Esophagus squamous epithelium (tissue), 5 donors: ENCODE measurements around the gene TPGS1. TPM values are rescaled to one million over a fixed set of nuclear protein-coding genes. Genes with fewer than 3 reads are reported as not detected.

Experiments used
- DNase-seq: peaks from one replicate; lab custom pipeline; 2025; lab: John Stamatoyannopoulos, UW
- H3K27ac ChIP-seq, 4 donors: fragments of 200-600 bp; sonication (generic); one replicate each; pipeline ENCODE4 v1.5.1; 2016 to 2019; ENCODE audit warnings: mild to moderate bottlenecking in 1 of 4
- H3K27me3 ChIP-seq, 4 donors: fragments of 200-600 bp; sonication (generic); 1 replicate in 3 of 4; 2 replicates in 1 of 4; pipeline versions ENCODE4 v1.5.1 to v1.6.0; 2017 to 2021; ENCODE audit warnings: antibody characterized with exemption in 1 of 4
- H3K36me3 ChIP-seq, 3 donors: fragments of 200-600 bp; sonication (generic); one replicate each; pipeline ENCODE4 v1.5.1; 2016 to 2019
- H3K4me1 ChIP-seq, 3 donors: fragments of 200-600 bp; sonication (generic); one replicate each; pipeline ENCODE4 v1.5.1; 2017 to 2019
- H3K4me3 ChIP-seq, 4 donors: fragments of 200-600 bp; sonication (generic); 1 replicate in 3 of 4; 2 replicates in 1 of 4; pipeline ENCODE4 v1.5.1; 2016 to 2019; ENCODE audit warnings: mild to moderate bottlenecking in 2 of 4, moderate library complexity in 1 of 4
- H3K9me3 ChIP-seq, 3 donors: fragments of 200-600 bp; sonication (generic); one replicate each; pipeline ENCODE4 v1.5.1; 2016 to 2019
- POLR2A ChIP-seq, 4 donors: fragments of 450-650 bp; IDR thresholded peaks; one replicate each; pipeline ENCODE4 v1.6.1; 2017; ENCODE audit warnings: antibody characterized with exemption in 4 of 4, mild to moderate bottlenecking in 4 of 4, moderate library complexity in 3 of 4
- WGBS, 2 donors: methylation state at CpG; one replicate each; pipeline ENCODE4 v1.1.5; 2018; 5-methylcytosine and 5-hydroxymethylcytosine counted together
- intact Hi-C: fragments of 100-400 bp; cut with DNase I; formaldehyde crosslinking; loops from one replicate; pipeline ENCODE4 v1.15.0; 2022
- total RNA-seq, 4 donors: library from RNA; depleted of rRNA; stranded (reverse); fragments of >200 nt; gene quantifications; one replicate each; pipeline ENCODE4 v1.1.0, GENCODE V29; 2016
- TF ChIP-seq, protein P1 (sequence below), 6 experiments: fragments of 450-650 bp in 4 of 6; fragments of 200-600 bp in 2 of 6; sonication (generic) in 2 of 6; IDR thresholded peaks; one replicate each; pipeline ENCODE4 v1.5.1; 2016 to 2019; ENCODE audit warnings: antibody characterized with exemption in 6 of 6, mild to moderate bottlenecking in 4 of 6, moderate library complexity in 4 of 6
- donor health status: DM: yes; HTN: yes; CAD: no.

Gene TPGS1
- total RNA-seq, 4 donors from 2014 or later, result 29.3 to 46.7 (median 35.6) TPM

DNA sequence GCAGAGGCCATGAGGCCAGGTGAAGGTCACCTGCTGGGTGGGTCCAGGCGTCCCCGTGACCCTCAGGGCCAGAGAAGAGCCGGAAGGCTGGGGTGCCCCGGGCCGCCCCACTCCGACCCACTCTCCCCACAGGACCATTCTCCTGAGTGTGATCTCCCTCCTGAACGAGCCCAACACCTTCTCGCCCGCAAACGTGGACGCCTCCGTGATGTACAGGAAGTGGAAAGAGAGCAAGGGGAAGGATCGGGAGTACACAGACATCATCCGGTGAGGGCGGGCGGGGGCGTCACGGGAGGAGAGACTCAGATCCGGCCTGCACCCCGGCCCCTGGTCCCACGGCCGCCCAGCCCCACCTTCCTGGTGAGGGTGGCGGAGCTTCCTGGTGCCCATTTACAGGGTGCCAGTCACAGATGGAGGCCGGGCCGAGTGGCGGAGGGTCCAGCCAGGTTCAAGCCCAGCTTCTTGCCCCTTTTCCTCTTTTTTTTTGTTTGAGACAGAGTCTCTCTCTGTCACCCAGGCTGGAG is 29.6 kb downstream of the TPGS1 start:
- H3K4me1 ChIP-seq, result peaks cover 22 to 36% (median 23%) of the 10 kb centered on the region in 3 donors
- WGBS, 2 donors, result 86 to 93% methylated on average over 4 of the region's 26 CpGs
- intact Hi-C loops, result no loop called here
- H3K4me3 ChIP-seq, result no peak overlapping the region
- H3K27ac ChIP-seq, result no peak overlapping the region
- H3K27me3 ChIP-seq, result no peaks in the 10 kb centered on the region
- peaks cover 20 to 61% (median 42%) of the 10 kb centered on the region in 3 donors for H3K36me3 ChIP-seq
- H3K9me3 ChIP-seq, result no peaks in the 10 kb centered on the region
- no peak for DNase-seq
- TF ChIP-seq POLR2A (IDR thresholded peaks at IDR 0.05), result no peak
- TF ChIP-seq, protein P1, sequence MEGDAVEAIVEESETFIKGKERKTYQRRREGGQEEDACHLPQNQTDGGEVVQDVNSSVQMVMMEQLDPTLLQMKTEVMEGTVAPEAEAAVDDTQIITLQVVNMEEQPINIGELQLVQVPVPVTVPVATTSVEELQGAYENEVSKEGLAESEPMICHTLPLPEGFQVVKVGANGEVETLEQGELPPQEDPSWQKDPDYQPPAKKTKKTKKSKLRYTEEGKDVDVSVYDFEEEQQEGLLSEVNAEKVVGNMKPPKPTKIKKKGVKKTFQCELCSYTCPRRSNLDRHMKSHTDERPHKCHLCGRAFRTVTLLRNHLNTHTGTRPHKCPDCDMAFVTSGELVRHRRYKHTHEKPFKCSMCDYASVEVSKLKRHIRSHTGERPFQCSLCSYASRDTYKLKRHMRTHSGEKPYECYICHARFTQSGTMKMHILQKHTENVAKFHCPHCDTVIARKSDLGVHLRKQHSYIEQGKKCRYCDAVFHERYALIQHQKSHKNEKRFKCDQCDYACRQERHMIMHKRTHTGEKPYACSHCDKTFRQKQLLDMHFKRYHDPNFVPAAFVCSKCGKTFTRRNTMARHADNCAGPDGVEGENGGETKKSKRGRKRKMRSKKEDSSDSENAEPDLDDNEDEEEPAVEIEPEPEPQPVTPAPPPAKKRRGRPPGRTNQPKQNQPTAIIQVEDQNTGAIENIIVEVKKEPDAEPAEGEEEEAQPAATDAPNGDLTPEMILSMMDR (IDR thresholded peaks at IDR 0.05), result no peak

DNA sequence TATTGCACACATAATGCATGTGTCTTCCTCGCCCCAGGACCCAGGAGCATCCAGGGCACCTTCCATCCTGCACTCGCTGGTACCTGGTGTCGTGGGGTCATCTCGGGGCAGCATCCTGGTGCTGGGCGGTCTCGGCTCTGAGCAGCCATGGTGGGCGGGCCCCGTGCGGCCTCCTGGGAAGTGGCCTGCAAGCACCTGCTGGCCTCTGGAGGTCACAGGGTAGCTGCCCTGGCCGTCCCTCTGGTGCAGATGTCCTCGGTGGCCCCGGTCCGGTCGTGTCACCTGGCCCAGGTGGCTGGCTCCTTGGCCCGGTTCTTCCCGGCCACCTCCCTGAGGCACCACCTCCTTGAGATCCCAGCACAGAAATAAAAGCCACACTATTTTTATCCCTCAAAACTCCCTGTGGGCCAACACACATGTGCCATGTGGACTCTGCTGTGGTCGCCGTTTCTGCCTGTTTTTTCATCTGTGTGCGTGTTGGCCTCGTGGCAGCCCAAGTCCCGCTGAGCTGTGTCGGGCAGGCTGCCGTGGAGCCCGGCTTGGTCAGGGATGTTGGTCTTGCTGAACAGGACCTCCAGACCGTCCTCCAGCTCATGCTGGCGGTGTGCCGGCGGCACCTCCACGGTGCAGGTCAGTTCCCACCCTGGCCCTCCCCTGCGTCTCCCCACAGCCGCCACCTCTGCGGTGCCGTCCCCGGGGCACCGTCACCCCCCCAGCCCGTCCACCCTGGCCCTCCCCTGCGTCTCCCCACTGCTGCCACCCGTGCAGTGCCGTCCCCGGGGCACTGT is 31.5 kb downstream of the TPGS1 start:
- WGBS, 2 donors, result 80 to 83% methylated on average over 19 to 23 of the region's 40 CpGs
- no peak for TF ChIP-seq POLR2A (IDR thresholded peaks at IDR 0.05)
- TF ChIP-seq, protein P1 (IDR thresholded peaks at IDR 0.05), result no peak
- intact Hi-C loops, result no loop called here
- DNase-seq, result no peak
- Histone ChIP-seq H3K4me1 (peaks cover 8 to 20% (median 13%) of the 10 kb centered on the region in 3 donors), H3K27ac (no peak overlapping the region), H3K27me3 (no peaks in the 10 kb centered on the region), H3K36me3 (peaks cover 20 to 75% (median 49%) of the 10 kb centered on the region in 3 donors), H3K9me3 (no peaks in the 10 kb centered on the region), H3K4me3 (no peak overlapping the region)

DNA sequence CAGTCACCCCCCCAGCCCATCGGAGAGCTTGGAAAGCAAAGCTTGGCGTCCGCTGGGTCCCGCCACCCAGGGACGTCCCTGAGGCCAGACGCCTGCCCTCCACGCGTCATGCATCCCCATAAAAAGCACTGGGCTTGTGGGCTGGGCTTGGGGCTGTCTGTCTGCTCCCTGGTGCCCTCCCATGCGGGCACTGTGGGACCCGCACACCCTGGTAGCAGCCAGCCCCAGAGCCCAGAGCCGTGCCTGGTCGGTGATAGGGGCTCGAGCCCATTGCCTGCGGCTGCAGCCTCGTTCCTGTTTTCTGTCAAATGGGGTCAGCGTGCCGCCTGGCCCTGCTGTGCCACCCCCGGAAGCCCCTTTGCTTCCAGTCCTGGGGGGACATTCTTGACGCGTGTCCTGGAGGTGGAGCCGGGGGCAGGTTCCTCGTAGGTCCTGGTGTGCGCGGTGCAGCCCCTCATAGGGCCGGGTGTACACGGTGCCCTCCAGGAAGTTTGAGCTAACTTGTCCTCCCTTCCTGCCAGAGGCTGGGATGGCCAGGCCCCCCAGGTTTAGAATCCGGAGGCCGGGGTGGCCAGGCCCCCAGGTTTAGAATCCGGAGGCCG is 32.2 kb downstream of the TPGS1 start:
- peaks cover 7 to 16% (median 9%) of the 10 kb centered on the region in 3 donors for H3K4me1 ChIP-seq
- WGBS, 2 donors, result 83% methylated on average over 1 of the region's 30 CpGs; no CpG with 5 or more reads in 1 of the 2 donors
- H3K27ac ChIP-seq, result no peak overlapping the region
- DNase-seq, result no peak
- no peaks in the 10 kb centered on the region for H3K9me3 ChIP-seq
- no peaks in the 10 kb centered on the region for H3K27me3 ChIP-seq
- intact Hi-C loops, result no loop called here
- H3K4me3 ChIP-seq, result no peak overlapping the region
- H3K36me3 ChIP-seq, result peaks cover 20 to 75% (median 49%) of the 10 kb centered on the region in 3 donors
- TF ChIP-seq, protein P1 (IDR thresholded peaks at IDR 0.05), result no peak
- TF ChIP-seq POLR2A (IDR thresholded peaks at IDR 0.05), result no peak

DNA sequence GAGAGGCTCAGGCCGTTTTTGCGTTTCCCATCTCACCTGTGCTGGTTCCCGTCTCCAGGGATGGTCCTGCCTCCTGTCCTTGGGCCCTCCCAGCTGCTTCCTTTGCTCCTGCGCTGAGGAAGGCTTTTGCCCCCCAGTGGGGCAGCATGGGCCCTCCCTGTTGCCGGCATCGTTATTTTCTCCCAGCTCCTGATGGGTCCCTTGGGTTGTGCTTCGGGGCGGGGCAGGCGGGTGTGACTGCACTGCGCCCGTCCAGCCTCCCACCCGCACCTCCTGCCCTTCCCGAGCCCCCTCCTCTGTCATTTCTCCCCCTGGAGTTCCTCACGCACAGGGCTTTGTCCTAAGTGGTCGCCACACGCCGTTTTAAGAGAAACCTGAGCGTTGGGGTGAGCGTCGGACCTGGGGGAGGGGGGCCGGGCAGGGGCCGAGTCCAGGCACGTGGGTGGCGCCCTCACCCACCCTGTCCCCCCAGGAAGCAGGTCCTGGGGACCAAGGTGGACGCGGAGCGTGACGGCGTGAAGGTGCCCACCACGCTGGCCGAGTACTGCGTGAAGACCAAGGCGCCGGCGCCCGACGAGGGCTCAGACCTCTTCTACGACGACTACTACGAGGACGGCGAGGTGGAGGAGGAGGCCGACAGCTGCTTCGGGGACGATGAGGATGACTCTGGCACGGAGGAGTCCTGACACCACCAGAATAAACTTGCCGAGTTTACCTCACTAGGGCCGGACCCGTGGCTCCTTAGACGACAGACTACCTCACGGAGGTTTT is 33.8 kb downstream of the TPGS1 start:
- no peak overlapping the region for H3K4me3 ChIP-seq
- H3K36me3 ChIP-seq, result peaks cover 17 to 63% (median 46%) of the 10 kb centered on the region in 3 donors
- no peaks in the 10 kb centered on the region for H3K9me3 ChIP-seq
- intact Hi-C loops, result no loop called here
- H3K27ac ChIP-seq, result no peak overlapping the region
- peaks cover 0 to 4% (median 0%) of the 10 kb centered on the region in 3 donors for H3K4me1 ChIP-seq
- no peak for DNase-seq
- H3K27me3 ChIP-seq, result no peaks in the 10 kb centered on the region
- WGBS, 2 donors, result 86 to 90% methylated on average over 23 to 27 of the region's 51 CpGs
- TF ChIP-seq, protein P1 (IDR thresholded peaks at IDR 0.05), result no peak
- no peak for TF ChIP-seq POLR2A (IDR thresholded peaks at IDR 0.05)
